ENCODE results near the gene CPEB4. TPM values are rescaled to one million over a fixed set of nuclear protein-coding genes. Genes with fewer than 3 reads are reported as not detected.
A peak's percentile ranks its signal among the peaks of the same experiment; 100 is the strongest.

Gene CPEB4
- total and polyA plus RNA-seq, 9 of the 15 experiments (the other 6 are each of a cell fraction or from before 2014, with no cell fraction given) = 7.4 to 21.3 (median 12.4) TPM

GRCh38 chr5:173913686-173914321 is 25.7 kb downstream of the CPEB4 start (continued):
- TF ChIP-seq REST (IDR thresholded peaks at IDR 0.05; ENCODE audit: borderline replicate concordance) (no peak), REST (CRISPR knock-in tag; IDR thresholded peaks at IDR 0.05; ENCODE audit: low read depth) (no peak), ZNF384 (IDR thresholded peaks at IDR 0.05; ENCODE audit: low read depth, low read length) (no peak), SP2 (IDR thresholded peaks at IDR 0.05; ENCODE audit: extremely low read depth, low read depth, low read length, poor library complexity, severe bottlenecking) (no peak), CHD4 (IDR thresholded peaks at IDR 0.05; ENCODE audit: insufficient read depth, insufficient replicate concordance, low read depth, low read length, poor library complexity, severe bottlenecking) (no peak), USF2 (CRISPR knock-in tag; IDR thresholded peaks at IDR 0.05) (no peak), ETV6 (IDR thresholded peaks at IDR 0.05; ENCODE audit: borderline replicate concordance in 1 of 2, low read depth in 2 of 2, low read length in 1 of 2) (no peak), ETV6 (CRISPR knock-in tag; IDR thresholded peaks at IDR 0.05; ENCODE audit: borderline replicate concordance) (no peak), BACH1 (tag; IDR thresholded peaks at IDR 0.05) (no peak), CHD1 (IDR thresholded peaks at IDR 0.05; ENCODE audit: low read length) (no peak), SLC30A9 (CRISPR knock-in tag; IDR thresholded peaks at IDR 0.05) (no peak), TCF15 (CRISPR knock-in tag; IDR thresholded peaks at IDR 0.05) (no peak), GTF2F1 (IDR thresholded peaks at IDR 0.05; ENCODE audit: low read depth, low read length) (no peak), SMARCA4 (IDR thresholded peaks at IDR 0.05) (peak; percentile 52; the same call in 1 of the 2 replicates), ARID1B (IDR thresholded peaks at IDR 0.05) (peak; percentile 24; the same call in 1 of the 2 replicates), EP300 (IDR thresholded peaks at IDR 0.05; ENCODE audit: low read length) (peak; percentile 57; the same call in 1 of the 2 replicates), U2AF1 (optimal IDR thresholded peaks at IDR 0.05; ENCODE audit: low read depth, low read length) (no peak), JUN (IDR thresholded peaks at IDR 0.05; ENCODE audit: borderline replicate concordance, low read depth, low read length) (peak; percentile 56; the same call in 1 of the 2 replicates), JUN (CRISPR knock-in tag; IDR thresholded peaks at IDR 0.05; ENCODE audit: borderline replicate concordance) (no peak), GATA2 (CRISPR knock-in tag; IDR thresholded peaks at IDR 0.05) (no peak)
